ENCODE measurements around the gene CHD9NB. TPM values are rescaled to one million over a fixed set of nuclear protein-coding genes. Genes with fewer than 3 reads are reported as not detected.

CHD9NB gene
- polyA plus RNA-seq, 1 of the 3 experiments (the other 2 are of a cell fraction) = 2.7 TPM

- Histone ChIP-seq H3K79me2 (ENCODE audit: insufficient read depth) (no peaks in the 10 kb centered on the region), H3K9me3 (no peaks in the 10 kb centered on the region), H2AFZ (ENCODE audit: low read depth) (no peak overlapping the region), H3K9ac (no peak overlapping the region), H3K36me3 (replicated peaks in 1 of 2; ENCODE audit: control insufficient read depth in 1 of 2, insufficient read depth in 2 of 2, low read length in 1 of 2) (peaks cover 0 to 6% of the 10 kb centered on the region in 2 experiments), H3K27me3 (ENCODE audit: insufficient read depth) (no peaks in the 10 kb centered on the region), H3K4me2 (no peak overlapping the region), H3F3A (replicated peaks; ENCODE audit: insufficient read depth) (no peaks in the 10 kb centered on the region), H3K27ac (ENCODE audit: low read depth in 2 of 2, low read length in 1 of 2) (no peak overlapping the region), H3K4me3 (ENCODE audit: low read depth in 2 of 2, low read length in 1 of 2) (no peak overlapping the region), H3K4me1 (ENCODE audit: control insufficient read depth in 1 of 2, insufficient read depth in 2 of 2, low read depth in 1 of 2, low read length in 1 of 2) (peaks cover 0 to 9% of the 10 kb centered on the region in 2 experiments; a peak in 2 of 4 replicates), H3K9me2 (no peaks in the 10 kb centered on the region), H4K20me1 (ENCODE audit: insufficient read depth) (no peaks in the 10 kb centered on the region)
- no peak for DNase-seq
- no peak for TF ChIP-seq FOXJ3 (CRISPR knock-in tag; IDR thresholded peaks at IDR 0.05)
- no peak for TF ChIP-seq SIN3A (IDR thresholded peaks at IDR 0.05; ENCODE audit: borderline replicate concordance, low read depth, low read length)
- TF ChIP-seq RAD21 (IDR thresholded peaks at IDR 0.05; ENCODE audit: low read length) = no peak
- TF ChIP-seq PBX3 (IDR thresholded peaks at IDR 0.05) = no peak
- no peak for TF ChIP-seq JUND (IDR thresholded peaks at IDR 0.05)
- TF ChIP-seq TCF12 (IDR thresholded peaks at IDR 0.05) = no peak
- no peak for TF ChIP-seq SMC3 (IDR thresholded peaks at IDR 0.05; ENCODE audit: low read depth, low read length)
- no peak for TF ChIP-seq MXI1 (IDR thresholded peaks at IDR 0.05; ENCODE audit: low read depth, low read length)
- no peak for TF ChIP-seq CTCF (IDR thresholded peaks at IDR 0.05)
- TF ChIP-seq NFIC (IDR thresholded peaks at IDR 0.05; ENCODE audit: borderline replicate concordance) = no peak
- ChIA-PET POLR2A (interaction anchor here (0.7 kb wide), 1 partner anchor 1438 kb away, joined by 7 read pairs; no protein-coding TSS in a partner anchor), CTCF (interaction anchor here (2.3 kb wide), 1 partner anchor 20 kb away, joined by 10 read pairs; no protein-coding TSS in a partner anchor)
- WGBS (ENCODE audit: low lambda C conversion rate) = 81% methylated on average over 5 of the region's 5 CpGs
These were observed 10.4 kb downstream of the CHD9NB start for GRCh38 chr16:53042235-53042701.

- no peak overlapping the region for H3K4me2 ChIP-seq
- ChIA-PET CTCF (interaction anchor here (2.3 kb wide), 1 partner anchor 19 kb away, joined by 10 read pairs; no protein-coding TSS in a partner anchor), POLR2A (interaction anchor here (0.7 kb wide), 1 partner anchor 1437 kb away, joined by 7 read pairs; no protein-coding TSS in a partner anchor)
- no peak overlapping the region for H3K9ac ChIP-seq
- no peaks in the 10 kb centered on the region for H3K9me3 ChIP-seq
- 74% methylated on average over 4 of the region's 4 CpGs for WGBS (ENCODE audit: low lambda C conversion rate)
- H3K36me3 ChIP-seq (replicated peaks in 1 of 2; ENCODE audit: control insufficient read depth in 1 of 2, insufficient read depth in 2 of 2, low read length in 1 of 2) = no peaks in the 10 kb centered on the region
- no peak overlapping the region; a peak in 1 of 4 replicates for H3K27ac ChIP-seq (ENCODE audit: low read depth in 2 of 2, low read length in 1 of 2)
- no peaks in the 10 kb centered on the region for H3K27me3 ChIP-seq (ENCODE audit: insufficient read depth)
- DNase-seq = no peak
- no peaks in the 10 kb centered on the region for H4K20me1 ChIP-seq (ENCODE audit: insufficient read depth)
- no peaks in the 10 kb centered on the region for H3K79me2 ChIP-seq (ENCODE audit: insufficient read depth)
- no peak overlapping the region for H2AFZ ChIP-seq (ENCODE audit: low read depth)
- no peak overlapping the region for H3K4me3 ChIP-seq (ENCODE audit: low read depth in 2 of 2, low read length in 1 of 2)
- H3F3A ChIP-seq (replicated peaks; ENCODE audit: insufficient read depth) = no peaks in the 10 kb centered on the region
- H3K4me1 ChIP-seq (ENCODE audit: control insufficient read depth in 1 of 2, insufficient read depth in 2 of 2, low read depth in 1 of 2, low read length in 1 of 2) = peaks cover 0 to 9% of the 10 kb centered on the region in 2 experiments; a peak in 2 of 4 replicates
- no peaks in the 10 kb centered on the region for H3K9me2 ChIP-seq
- no peak for TF ChIP-seq GABPA (IDR thresholded peaks at IDR 0.05; ENCODE audit: low read depth)
- no peak for TF ChIP-seq YY1 (IDR thresholded peaks at IDR 0.05; ENCODE audit: low read depth)
- no peak for TF ChIP-seq ZBTB33 (IDR thresholded peaks at IDR 0.05; ENCODE audit: borderline replicate concordance, low read depth)
- no peak for TF ChIP-seq MAX (IDR thresholded peaks at IDR 0.05; ENCODE audit: low read depth)
- no peak for TF ChIP-seq ELF1 (IDR thresholded peaks at IDR 0.05)
- no peak for TF ChIP-seq NRF1 (IDR thresholded peaks at IDR 0.05; ENCODE audit: low read depth, low read length)
- no peak for TF ChIP-seq POLR2AphosphoS5 (IDR thresholded peaks at IDR 0.05; ENCODE audit: low read depth, low read length)
- TF ChIP-seq JUND (IDR thresholded peaks at IDR 0.05) = no peak
- TF ChIP-seq IRF3 (IDR thresholded peaks at IDR 0.05; ENCODE audit: low read depth, low read length) = no peak
- no peak for TF ChIP-seq EZH2phosphoT487 (IDR thresholded peaks at IDR 0.05; ENCODE audit: borderline replicate concordance, low read depth)
- no peak for TF ChIP-seq USF2 (IDR thresholded peaks at IDR 0.05; ENCODE audit: borderline replicate concordance, low read depth, low read length)
- no peak for TF ChIP-seq TEAD4 (IDR thresholded peaks at IDR 0.05; ENCODE audit: borderline replicate concordance, insufficient read depth)
These were observed 11.2 kb downstream of the CHD9NB start for GRCh38 chr16:53041320-53042051.
